Urinary bladder (tissue), 4 donors: ENCODE measurements around the gene NFATC1. TPM values are rescaled to one million over a fixed set of nuclear protein-coding genes. Genes with fewer than 3 reads are reported as not detected.

Source experiments
- DNase-seq: peaks from one replicate; pipeline ENCODE4 v3.0.0-alpha.2; 2015; ENCODE audit errors: extremely low spot score
- H3K27ac ChIP-seq: one replicate; pipeline ENCODE4 v1.5.1; 2013; ENCODE audit warnings: low read depth, mild to moderate bottlenecking, moderate library complexity
- H3K36me3 ChIP-seq: one replicate; pipeline ENCODE4 v1.6.1; 2013; ENCODE audit warnings: mild to moderate bottlenecking, moderate library complexity; ENCODE audit not compliant: insufficient read depth
- H3K4me1 ChIP-seq: one replicate; pipeline ENCODE4 v1.6.1; 2013; ENCODE audit warnings: mild to moderate bottlenecking, moderate library complexity; ENCODE audit not compliant: insufficient read depth
- H3K4me3 ChIP-seq: one replicate; pipeline ENCODE4 v1.5.1; 2013; ENCODE audit warnings: low read depth, low read length
- WGBS: extraction: QIAGEN DNeasy Blood & Tissue Kit; methylation state at CpG from one replicate; pipeline ENCODE4 v1.1.7; 2013; 5-methylcytosine and 5-hydroxymethylcytosine counted together
- polyA plus RNA-seq: library from polyadenylated mRNA; stranded (reverse); fragments of 200-250 nt; gene quantifications from one replicate; pipeline ENCODE4 v1.2.3, GENCODE V29; 2013
- total RNA-seq: library from RNA; depleted of rRNA; stranded (reverse); fragments of >200 nt; gene quantifications from one replicate; pipeline ENCODE4 v1.2.3, GENCODE V29; 2014
- donor health status: healthy with polysubstance abuse.
- donor health status: healthy.

NFATC1 gene
- total and polyA plus RNA-seq, 2 donors = 8.5 to 11.3 TPM

DNA sequence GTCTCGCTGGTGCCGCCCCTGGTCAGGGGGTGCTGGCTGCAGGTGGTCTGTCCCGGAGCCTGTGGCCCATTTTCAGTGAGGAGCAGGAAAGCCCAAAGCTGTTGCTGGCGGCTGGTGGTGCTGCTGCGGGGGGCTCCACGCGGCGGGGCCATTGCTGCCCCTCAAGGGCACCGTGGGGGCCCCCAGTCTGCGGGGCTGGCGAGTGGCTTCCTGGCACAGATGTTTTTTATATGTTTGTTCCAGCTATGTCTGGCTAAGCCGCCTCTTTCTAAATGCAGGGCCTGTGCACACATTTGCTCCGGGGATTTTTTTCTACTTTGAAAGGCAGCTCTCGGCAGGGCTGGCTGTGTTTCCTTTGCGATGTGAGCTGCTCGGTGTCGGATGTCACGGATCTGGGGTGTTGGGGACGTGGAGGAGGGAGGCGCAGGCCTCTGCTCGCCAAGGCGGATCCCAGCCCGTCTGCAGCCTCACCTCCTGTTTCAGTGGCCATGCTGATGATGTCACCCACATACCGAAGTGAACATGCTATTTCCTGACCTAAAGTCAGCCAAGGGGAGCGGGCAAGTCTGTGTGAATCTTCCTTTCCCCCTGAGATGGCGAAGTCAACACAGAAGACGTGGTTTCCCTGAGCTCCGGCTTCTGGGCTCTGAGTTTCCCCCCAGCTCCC, 171.9 kb downstream of the NFATC1 start:
- no peak overlapping the region for H3K27ac ChIP-seq
- H3K36me3 ChIP-seq = no peaks in the 10 kb centered on the region
- no peak overlapping the region for H3K4me3 ChIP-seq
- 35% methylated on average over 28 of the region's 28 CpGs for WGBS
- DNase-seq = peak; percentile 45
- no peaks in the 10 kb centered on the region for H3K4me1 ChIP-seq

DNA sequence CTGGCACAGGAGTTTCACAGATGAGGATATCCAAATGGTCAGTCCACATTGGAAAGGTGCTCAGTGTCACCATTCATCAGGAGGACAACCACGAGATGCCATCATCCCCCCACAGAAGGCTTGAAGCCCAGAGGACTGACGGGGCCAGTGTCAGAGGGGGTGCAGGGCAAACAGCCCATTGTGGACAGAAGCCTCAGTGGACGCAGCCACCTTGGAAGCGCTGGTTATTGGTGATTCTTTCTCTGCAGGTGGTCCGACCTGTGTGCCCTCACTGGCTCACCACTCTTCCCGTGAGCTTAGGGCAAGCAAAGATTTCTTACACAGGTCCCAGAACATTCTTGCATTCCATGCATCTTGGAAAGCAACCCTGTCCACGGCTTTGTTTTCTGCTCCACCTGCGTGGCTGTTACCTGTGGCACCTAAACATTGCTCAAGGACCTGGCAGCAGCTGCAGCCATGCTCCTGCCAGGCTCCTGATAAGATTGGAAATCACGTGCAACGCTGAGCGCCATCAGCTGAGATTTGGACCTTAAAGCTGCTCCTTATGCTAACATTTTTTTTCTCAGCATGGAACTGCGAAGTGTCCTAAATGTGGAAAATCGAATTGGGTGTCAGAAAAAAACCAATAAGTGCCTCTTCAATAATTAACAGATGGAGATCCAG, 172.9 kb downstream of the NFATC1 start:
- WGBS = 94% methylated on average over 13 of the region's 13 CpGs
- Histone ChIP-seq H3K4me1 (no peaks in the 10 kb centered on the region), H3K27ac (no peak overlapping the region), H3K36me3 (no peaks in the 10 kb centered on the region), H3K4me3 (no peak overlapping the region)
- no peak for DNase-seq

DNA sequence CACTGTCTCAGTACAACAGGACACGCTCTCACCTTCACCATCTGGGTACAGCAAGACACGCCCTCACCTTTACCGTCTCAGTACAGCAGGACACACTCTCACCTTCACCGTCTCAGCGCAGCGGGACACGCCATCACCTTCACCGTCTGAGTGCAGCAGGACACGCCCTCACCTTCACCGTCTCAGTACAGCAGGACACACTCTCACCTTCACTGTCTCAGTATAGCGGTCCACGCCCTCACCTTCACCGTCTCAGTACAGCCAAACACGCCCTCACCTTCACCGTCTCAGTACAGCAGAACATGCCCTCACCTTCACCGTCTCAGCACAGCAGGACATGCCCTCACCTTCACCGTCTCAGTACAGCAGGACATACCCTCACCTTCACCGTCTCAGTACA, 174.0 kb downstream of the NFATC1 start:
- H3K36me3 ChIP-seq = no peaks in the 10 kb centered on the region
- H3K27ac ChIP-seq = no peak overlapping the region
- H3K4me1 ChIP-seq = no peaks in the 10 kb centered on the region
- H3K4me3 ChIP-seq = no peak overlapping the region
- DNase-seq = no peak
- WGBS = 91% methylated on average over 18 of the region's 18 CpGs

DNA sequence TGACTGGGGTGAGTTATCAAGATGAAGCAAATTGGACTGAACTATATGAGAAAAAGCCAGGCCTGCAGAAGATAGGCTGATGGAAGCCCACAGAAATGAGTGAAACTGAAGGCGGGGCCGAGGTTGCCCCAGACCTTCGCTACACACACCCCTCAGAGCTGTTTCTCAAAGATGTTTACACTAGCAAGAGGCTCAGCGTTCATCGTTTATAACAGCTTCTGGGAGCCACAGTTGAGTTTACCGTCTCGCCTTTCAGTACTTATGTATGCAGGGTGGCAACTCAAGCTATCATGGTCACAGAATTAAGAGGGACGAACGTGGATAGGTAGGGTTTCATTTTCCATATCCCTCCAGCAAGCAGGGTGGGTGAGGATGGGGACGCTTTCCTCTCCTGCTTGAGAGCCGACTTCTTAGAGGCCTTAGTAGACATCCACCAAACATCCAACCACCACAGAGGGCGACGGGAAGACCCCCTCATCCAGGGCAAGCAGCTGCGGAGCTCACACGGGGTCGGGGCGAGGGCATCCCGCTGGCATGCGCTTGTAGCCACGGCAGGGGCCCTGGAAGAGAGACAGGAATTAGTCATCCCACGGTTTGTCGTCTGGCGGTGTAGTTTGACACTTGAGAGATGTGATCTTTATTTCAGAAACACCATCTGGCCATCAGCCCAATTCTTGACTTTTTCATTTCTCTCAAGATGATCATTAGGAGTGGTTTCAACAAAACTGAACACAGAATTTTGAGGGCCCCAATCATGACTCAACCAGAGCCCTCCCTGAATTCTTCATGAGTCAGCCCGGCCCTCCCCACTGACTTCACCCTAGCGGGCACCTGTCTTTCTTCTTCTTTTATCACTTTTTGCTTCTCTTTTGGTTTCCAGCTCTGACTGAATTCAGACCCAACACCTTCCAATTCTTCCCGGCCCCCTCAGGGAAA, 174.8 kb downstream of the NFATC1 start:
- 73% methylated on average over 26 of the region's 26 CpGs for WGBS
- DNase-seq = no peak
- H3K27ac ChIP-seq = no peak overlapping the region

DNA sequence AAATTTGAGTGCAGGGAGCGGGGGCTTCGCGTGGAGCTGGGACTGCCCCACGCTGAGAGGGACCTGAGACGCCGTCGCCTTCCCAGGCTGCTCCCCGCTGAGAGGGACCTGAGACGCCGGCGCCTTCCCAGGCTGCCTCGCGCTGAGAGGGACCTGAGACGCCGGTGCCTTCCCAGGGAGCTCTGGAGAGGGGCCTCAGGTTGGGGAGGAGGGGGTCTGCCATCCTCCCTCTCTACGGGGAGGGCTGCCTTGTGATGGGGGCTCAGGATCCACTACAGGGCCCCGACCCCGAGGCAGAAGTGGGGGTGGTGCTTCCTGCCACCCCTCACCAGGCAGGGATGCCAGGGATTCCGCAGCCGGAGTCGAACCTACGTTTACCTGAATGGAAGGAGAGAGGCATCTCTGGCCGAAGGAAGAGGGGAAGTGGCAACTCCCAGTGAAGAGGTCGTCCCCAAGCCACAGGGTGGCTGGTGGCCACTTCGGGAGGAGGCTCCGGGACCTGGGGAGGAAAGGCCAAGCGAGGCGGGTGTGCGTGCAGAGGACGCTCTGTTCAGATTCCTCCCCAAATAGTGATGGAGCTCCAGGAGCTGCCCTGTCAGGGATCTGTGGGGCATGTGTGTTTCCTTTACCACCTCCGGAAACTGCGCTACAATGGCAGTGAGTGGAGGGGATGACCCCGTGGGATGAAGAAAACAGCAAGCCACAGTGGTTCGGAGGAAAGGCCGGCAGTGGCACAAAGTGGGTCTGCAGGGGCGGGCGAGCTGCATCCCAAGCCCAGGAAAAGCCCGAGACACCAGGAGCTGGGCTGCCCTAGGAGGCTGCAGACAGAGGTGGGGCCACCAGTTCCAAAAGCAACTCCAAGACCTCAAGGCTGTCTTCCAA, 175.7 kb downstream of the NFATC1 start:
- DNase-seq = no peak
- Histone ChIP-seq H3K27ac (no peak overlapping the region), H3K36me3 (no peaks in the 10 kb centered on the region), H3K4me1 (no peaks in the 10 kb centered on the region), H3K4me3 (no peak overlapping the region)
- WGBS = 94% methylated on average over 38 of the region's 38 CpGs

More for the DNA sequence above, 174.8 kb downstream of the NFATC1 start:
- H3K4me3 ChIP-seq = no peak overlapping the region
- no peaks in the 10 kb centered on the region for H3K36me3 ChIP-seq
- H3K4me1 ChIP-seq = no peaks in the 10 kb centered on the region

DNA sequence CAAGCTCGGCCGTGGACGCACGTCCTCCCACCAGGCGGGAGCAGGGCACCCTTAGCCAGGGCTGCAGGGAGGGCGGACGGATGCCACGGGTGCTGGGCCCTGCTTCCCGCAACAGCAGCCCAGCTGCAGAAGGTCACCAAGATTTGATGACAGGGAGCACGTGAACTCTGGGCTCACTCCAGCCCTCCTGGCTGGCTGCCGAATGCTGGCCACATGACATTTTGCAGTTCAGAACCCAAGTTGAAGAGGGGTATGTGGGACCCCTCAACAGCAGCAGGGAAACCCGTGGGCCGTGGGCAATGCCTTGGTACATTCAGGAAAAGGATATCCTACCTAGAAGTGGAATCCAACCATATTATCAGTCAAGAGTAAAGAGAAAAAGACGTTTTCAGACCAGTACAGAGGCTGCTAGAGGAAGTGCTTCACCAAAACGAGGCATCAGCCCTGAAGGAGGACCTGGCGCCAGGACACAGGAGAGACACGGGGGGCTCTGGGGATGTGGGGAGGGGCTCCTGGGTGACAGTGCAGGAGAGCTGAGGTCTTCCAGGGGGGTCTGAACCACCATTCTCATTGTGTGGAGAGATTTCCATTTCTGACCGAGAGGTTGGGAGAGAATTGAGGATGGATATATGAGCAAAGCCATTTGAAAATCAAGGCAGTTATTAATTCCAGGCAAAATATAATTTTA, 176.5 kb downstream of the NFATC1 start:
- 85% methylated on average over 18 of the region's 18 CpGs for WGBS
- DNase-seq = no peak
- Histone ChIP-seq H3K4me3 (no peak overlapping the region), H3K4me1 (no peaks in the 10 kb centered on the region), H3K27ac (no peak overlapping the region), H3K36me3 (no peaks in the 10 kb centered on the region)

DNA sequence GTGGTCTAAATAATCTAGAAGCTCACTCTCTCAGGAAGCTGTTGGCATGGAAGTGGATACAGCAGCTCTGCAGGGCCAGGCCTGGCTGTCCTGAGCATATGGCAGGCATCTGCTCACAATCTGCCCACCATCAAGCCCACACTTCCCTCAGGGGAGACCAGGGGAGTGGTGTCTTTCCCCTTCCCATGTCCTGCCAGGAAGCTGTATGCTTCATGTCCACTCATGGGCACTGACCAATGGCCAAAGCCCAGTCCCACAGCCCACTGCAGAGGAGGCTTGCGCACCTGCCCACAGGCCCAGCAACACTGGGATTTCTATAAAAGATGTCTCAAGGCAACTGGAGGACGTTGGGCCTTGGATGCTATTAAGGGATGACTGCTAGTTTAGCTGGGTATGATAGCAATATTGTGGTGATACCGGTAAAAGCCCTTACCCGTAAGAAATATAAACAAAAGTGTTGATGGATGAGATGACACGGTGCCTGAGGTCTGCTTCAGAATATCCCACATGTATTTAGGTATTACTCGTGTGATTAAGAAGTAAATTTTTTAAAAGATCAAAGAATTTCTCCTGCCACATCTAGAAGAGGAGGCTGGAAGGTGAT, 177.2 kb downstream of the NFATC1 start:
- no peak for DNase-seq
- Histone ChIP-seq H3K4me3 (no peak overlapping the region), H3K36me3 (no peaks in the 10 kb centered on the region), H3K4me1 (no peaks in the 10 kb centered on the region), H3K27ac (no peak overlapping the region)
- WGBS = 94% methylated on average over 6 of the region's 6 CpGs

DNA sequence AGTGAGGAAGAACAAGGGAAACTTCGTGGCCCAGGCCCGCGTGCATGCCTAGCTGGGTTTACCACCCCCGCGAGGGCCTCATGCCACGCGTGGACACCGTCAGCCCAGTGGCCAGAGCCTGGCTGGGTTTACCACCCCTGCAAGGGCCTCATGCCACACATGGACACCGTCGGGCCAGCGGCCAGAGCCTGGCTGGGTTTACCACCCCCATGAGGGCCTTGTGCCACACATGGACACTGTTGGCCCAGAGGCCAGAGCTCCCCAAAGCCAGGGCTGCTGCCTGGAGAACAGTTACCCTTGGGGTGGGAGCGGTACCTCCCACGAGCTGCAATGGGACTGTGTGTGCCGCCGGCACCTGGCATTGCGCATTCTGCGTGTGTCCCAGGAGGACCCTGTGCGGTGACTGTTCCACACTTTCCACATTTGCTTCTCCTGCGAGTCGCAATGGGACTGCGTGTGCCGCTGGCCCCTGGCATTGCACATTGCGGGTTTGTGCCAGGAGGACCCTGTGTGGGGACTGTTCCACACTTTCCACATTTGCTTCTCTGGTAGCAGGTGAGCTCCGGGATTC, 178.3 kb downstream of the NFATC1 start:
- no peak overlapping the region for H3K4me3 ChIP-seq
- H3K36me3 ChIP-seq = no peaks in the 10 kb centered on the region
- WGBS = 98% methylated on average over 24 of the region's 24 CpGs
- no peak overlapping the region for H3K27ac ChIP-seq
- no peaks in the 10 kb centered on the region for H3K4me1 ChIP-seq
- no peak for DNase-seq

DNA sequence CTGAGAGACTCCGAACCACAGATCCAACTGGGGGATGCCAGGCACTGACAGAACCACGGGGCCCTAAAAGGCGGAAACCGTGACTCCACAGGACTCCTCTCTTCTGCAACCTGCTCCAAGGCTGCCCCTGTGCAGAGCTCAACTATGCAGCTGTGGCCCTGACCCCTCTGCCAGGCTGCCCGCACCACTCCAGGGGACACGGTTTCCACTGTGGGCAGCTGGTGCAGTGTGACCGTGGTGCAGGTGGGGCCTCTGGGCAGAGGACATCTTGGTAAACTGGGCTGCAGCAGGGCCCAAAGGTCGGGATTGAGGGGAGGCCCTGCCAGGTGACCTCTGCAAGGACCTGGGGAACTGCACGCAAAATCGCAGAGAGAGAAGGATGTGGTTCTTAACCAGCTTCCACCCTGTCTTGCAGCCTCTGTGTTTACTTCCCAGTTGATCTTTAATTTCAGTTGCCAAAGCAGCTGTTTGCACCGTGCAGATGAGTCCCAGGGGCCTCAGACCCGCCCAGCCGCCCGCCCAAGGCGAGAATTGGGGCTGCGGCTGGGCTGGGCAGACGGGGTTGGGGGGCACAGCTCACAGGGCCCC, 179.3 kb downstream of the NFATC1 start:
- H3K4me1 ChIP-seq = no peaks in the 10 kb centered on the region
- no peak overlapping the region for H3K27ac ChIP-seq
- no peaks in the 10 kb centered on the region for H3K36me3 ChIP-seq
- no peak overlapping the region for H3K4me3 ChIP-seq
- 66% methylated on average over 17 of the region's 17 CpGs for WGBS
- no peak for DNase-seq

DNA sequence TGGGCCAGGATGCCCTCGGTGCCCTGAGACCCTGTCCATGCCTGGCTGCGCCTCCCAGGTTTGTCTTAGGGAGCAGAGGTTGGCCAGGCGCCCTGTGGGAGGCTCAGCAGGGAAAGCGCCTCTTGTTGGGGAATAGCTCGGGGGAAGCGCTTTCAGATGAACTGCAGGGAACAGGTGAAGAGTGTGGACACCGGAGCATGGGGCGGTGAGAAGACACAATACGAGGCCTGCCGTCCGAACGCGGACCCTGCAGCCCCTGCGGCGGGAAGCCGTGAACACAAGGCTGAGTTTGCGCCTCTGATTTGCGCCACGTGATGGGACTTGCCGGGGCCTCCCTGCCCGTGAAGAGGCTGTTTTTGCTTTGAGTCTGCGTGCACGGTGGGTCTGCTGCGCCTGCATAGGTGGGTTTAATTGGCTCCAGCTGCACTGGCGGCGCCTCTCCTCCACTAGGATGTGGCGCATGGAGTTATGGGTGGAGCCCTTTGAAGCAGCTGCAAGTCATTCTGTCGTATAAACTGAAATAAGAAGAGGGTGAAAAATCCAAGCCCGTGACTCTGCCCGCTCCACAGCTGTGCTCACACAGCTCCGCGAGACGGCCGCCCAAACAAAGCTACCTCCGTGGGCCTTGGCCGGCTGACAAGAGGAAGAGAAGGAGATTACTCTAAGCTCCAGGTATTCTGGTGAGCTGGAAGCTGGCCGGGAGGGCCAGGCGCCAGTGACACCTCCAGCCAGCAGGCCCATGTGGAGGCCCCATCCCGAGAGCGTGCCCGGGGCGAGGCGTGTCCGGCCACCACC, 180.4 kb downstream of the NFATC1 start:
- Histone ChIP-seq H3K4me1 (no peaks in the 10 kb centered on the region), H3K36me3 (no peaks in the 10 kb centered on the region), H3K27ac (no peak overlapping the region), H3K4me3 (no peak overlapping the region)
- no peak for DNase-seq
- 38% methylated on average over 44 of the region's 44 CpGs for WGBS

DNA sequence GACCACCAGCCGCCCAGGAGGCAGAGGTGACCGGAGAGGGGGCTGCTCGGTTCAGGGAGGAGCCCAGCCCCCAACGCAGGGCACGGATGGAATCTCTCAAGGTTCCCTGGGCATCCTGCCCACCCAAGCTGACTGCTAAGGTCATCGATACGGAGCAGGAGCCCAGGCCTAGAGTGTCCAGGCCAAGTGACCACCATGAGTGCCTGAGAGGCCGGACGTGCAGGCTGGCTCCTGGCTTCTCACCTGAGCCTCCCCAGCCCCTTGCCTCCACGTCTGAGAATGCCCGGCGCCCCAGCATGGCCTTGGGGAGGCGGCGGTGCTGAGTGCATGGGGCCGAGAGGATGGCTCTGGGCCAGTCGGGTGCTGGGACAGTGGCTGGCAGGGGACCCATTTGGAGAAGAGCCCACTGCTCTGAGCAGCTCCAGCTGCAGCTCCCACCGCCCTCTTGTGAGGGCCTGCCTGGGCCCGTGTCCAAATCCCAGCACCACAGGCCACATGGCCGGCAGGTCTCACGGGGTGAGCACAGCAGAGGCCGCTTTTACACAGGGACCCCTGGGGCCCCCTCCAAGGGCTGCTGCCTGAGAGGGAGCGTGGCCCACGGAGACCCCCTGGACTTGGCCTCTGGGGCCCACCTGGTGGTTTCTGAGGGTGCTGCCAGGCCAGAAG, 181.1 kb downstream of the NFATC1 start:
- DNase-seq = no peak
- H3K4me1 ChIP-seq = no peaks in the 10 kb centered on the region
- no peaks in the 10 kb centered on the region for H3K36me3 ChIP-seq
- no peak overlapping the region for H3K4me3 ChIP-seq
- WGBS = 18% methylated on average over 23 of the region's 23 CpGs
- H3K27ac ChIP-seq = no peak overlapping the region
